ENCODE results near the gene ZNF674. TPM values are rescaled to one million over a fixed set of nuclear protein-coding genes. Genes with fewer than 3 reads are reported as not detected.
"Not testable (repeated sequence)": the region's sequence is repeated elsewhere in the genome, so short reads cannot be mapped to it uniquely, and the experiment has no call there.

ZNF674 gene
- total RNA-seq, 1 donor from 2014 or later, result 2.7 TPM

GRCh38 chrX:46572340-46572936 lies 27.2 kb upstream of the ZNF674 start:
- ATAC-seq (ENCODE audit: poor library complexity), result no peak
- intact Hi-C loops (cut with DNase I), result no loop called here

GRCh38 chrX:46571423-46572339 lies 26.5 kb upstream of the ZNF674 start:
- DNase-seq (no peak), ATAC-seq (ENCODE audit: poor library complexity) (no peak)
- intact Hi-C loops (cut with DNase I), result no loop called here

More at GRCh38 chrX:46572340-46572936, 27.2 kb upstream of the ZNF674 start:
- DNase-seq, result no peak

GRCh38 chrX:46569621-46570020 lies 24.4 kb upstream of the ZNF674 start:
- DNase-seq (peak; percentile 46), ATAC-seq (ENCODE audit: poor library complexity) (no peak)
- intact Hi-C loops (cut with DNase I), result no loop called here

GRCh38 chrX:46567388-46567787 lies 22.2 kb upstream of the ZNF674 start:
- DNase-seq (no peak), ATAC-seq (ENCODE audit: poor library complexity) (peak; percentile 45)
- intact Hi-C loops (cut with DNase I), result no loop called here

- ATAC-seq (ENCODE audit: poor library complexity) (peak; percentile 82), DNase-seq (no peak)
- intact Hi-C loops (cut with DNase I), result no loop called here
Measured at GRCh38 chrX:46561824-46562657, 16.8 kb upstream of the ZNF674 start.

GRCh38 chrX:46559062-46559461 lies 13.8 kb upstream of the ZNF674 start:
- intact Hi-C loops (cut with DNase I), result loop anchor here (10.0 kb wide), 1 partner anchor 126 kb away; no protein-coding TSS in a partner anchor
- no peak for ATAC-seq (ENCODE audit: poor library complexity)
- DNase-seq, result peak; percentile 53

- intact Hi-C loops (cut with DNase I), result loop anchor here (10.0 kb wide), 1 partner anchor 130 kb away; no protein-coding TSS in a partner anchor
- ATAC-seq (ENCODE audit: poor library complexity), result no peak
Measured at GRCh38 chrX:46554942-46555341, 9.7 kb upstream of the ZNF674 start.

GRCh38 chrX:46553935-46554334 lies 8.7 kb upstream of the ZNF674 start:
- no peak for ATAC-seq (ENCODE audit: poor library complexity)
- no peak for DNase-seq
- intact Hi-C loops (cut with DNase I), result loop anchor here (10.0 kb wide), 1 partner anchor 131 kb away; no protein-coding TSS in a partner anchor

More at GRCh38 chrX:46554942-46555341, 9.7 kb upstream of the ZNF674 start:
- no peak for DNase-seq

GRCh38 chrX:46551494-46552128 lies 6.4 kb upstream of the ZNF674 start:
- no peak for ATAC-seq (ENCODE audit: poor library complexity)

GRCh38 chrX:46549914-46550313 lies 4.7 kb upstream of the ZNF674 start:
- intact Hi-C loops (cut with DNase I), result loop anchor here (10.0 kb wide), 1 partner anchor 135 kb away; no protein-coding TSS in a partner anchor

More at GRCh38 chrX:46551494-46552128, 6.4 kb upstream of the ZNF674 start:
- intact Hi-C loops (cut with DNase I), result loop anchor here (10.0 kb wide), 1 partner anchor 133 kb away; no protein-coding TSS in a partner anchor
- no peak for DNase-seq

GRCh38 chrX:46547857-46548256 lies 2.6 kb upstream of the ZNF674 start:
- no peak for DNase-seq
- ATAC-seq (ENCODE audit: poor library complexity), result no peak
- intact Hi-C loops (cut with DNase I), result no loop called here

More at GRCh38 chrX:46549914-46550313, 4.7 kb upstream of the ZNF674 start:
- ATAC-seq (ENCODE audit: poor library complexity) (no peak), DNase-seq (no peak)

- ATAC-seq (ENCODE audit: poor library complexity); intact Hi-C loops (cut with DNase I); DNase-seq: not testable (repeated sequence)
Measured at GRCh38 chrX:46544527-46544926, 694 bp downstream of the ZNF674 start.

- intact Hi-C loops (cut with DNase I), result no loop called here
- ATAC-seq (ENCODE audit: poor library complexity) (no peak), DNase-seq (no peak)
Measured at GRCh38 chrX:46543441-46543840, 1.8 kb downstream of the ZNF674 start.

GRCh38 chrX:46531442-46531841 lies 13.8 kb downstream of the ZNF674 start:
- DNase-seq, result no peak
- no peak for ATAC-seq (ENCODE audit: poor library complexity)
- intact Hi-C loops (cut with DNase I), result no loop called here

- DNase-seq; ATAC-seq (ENCODE audit: poor library complexity); intact Hi-C loops (cut with DNase I): not testable (repeated sequence)
Measured at GRCh38 chrX:46530404-46530908, 14.8 kb downstream of the ZNF674 start.

- DNase-seq; intact Hi-C loops (cut with DNase I); ATAC-seq (ENCODE audit: poor library complexity): not testable (repeated sequence)
Measured at GRCh38 chrX:46529740-46530403, 15.3 kb downstream of the ZNF674 start.

GRCh38 chrX:46528640-46529039 lies 16.6 kb downstream of the ZNF674 start:
- ATAC-seq (ENCODE audit: poor library complexity); DNase-seq; intact Hi-C loops (cut with DNase I): not testable (repeated sequence)

Measured in Right ventricle myocardium superior (tissue), 1 donor.